Medulla oblongata (tissue), 1 donor: ENCODE data around the gene TTC7B.

ENCODE experiments used
- DNase-seq: peaks from one replicate; pipeline ENCODE4 v3.0.0-alpha.2; 2015; ENCODE audit errors: extremely low spot score

Gene TTC7B

GRCh38 chr14:90648421-90648820, 167.8 kb downstream of the TTC7B start:
- no peak for DNase-seq

- no peak for DNase-seq
These were observed 168.7 kb downstream of the TTC7B start for GRCh38 chr14:90647473-90648005.

- DNase-seq = no peak
These were observed 170.3 kb downstream of the TTC7B start for GRCh38 chr14:90645842-90646443.

GRCh38 chr14:90644882-90645281, 171.3 kb downstream of the TTC7B start:
- DNase-seq = peak; percentile 40

GRCh38 chr14:90643982-90644670, 172.1 kb downstream of the TTC7B start:
- no peak for DNase-seq

- DNase-seq = peak; percentile 51
These were observed 173.9 kb downstream of the TTC7B start for GRCh38 chr14:90642244-90642717.

GRCh38 chr14:90641615-90642243, 174.5 kb downstream of the TTC7B start:
- no peak for DNase-seq

- DNase-seq = no peak
These were observed 175.1 kb downstream of the TTC7B start for GRCh38 chr14:90641168-90641567.

GRCh38 chr14:90639641-90640040, 176.6 kb downstream of the TTC7B start:
- no peak for DNase-seq

GRCh38 chr14:90632871-90633270, 183.4 kb downstream of the TTC7B start:
- DNase-seq = no peak

GRCh38 chr14:90632451-90632850, 183.8 kb downstream of the TTC7B start:
- no peak for DNase-seq

GRCh38 chr14:90630171-90630806, 185.9 kb downstream of the TTC7B start:
- DNase-seq = peak; percentile 74

- no peak for DNase-seq
These were observed 186.8 kb downstream of the TTC7B start for GRCh38 chr14:90629471-90629870.

- peak; percentile 46 for DNase-seq
These were observed 187.4 kb downstream of the TTC7B start for GRCh38 chr14:90628825-90629224.

- no peak for DNase-seq
These were observed 188.8 kb downstream of the TTC7B start for GRCh38 chr14:90627478-90627877.

- no peak for DNase-seq
These were observed 189.7 kb downstream of the TTC7B start for GRCh38 chr14:90626550-90626949.

GRCh38 chr14:90625445-90625844, 190.8 kb downstream of the TTC7B start:
- DNase-seq = no peak

- DNase-seq = no peak
These were observed 191.4 kb downstream of the TTC7B start for GRCh38 chr14:90624732-90625400.

GRCh38 chr14:90624227-90624626, 192.0 kb downstream of the TTC7B start:
- DNase-seq = peak; percentile 54

GRCh38 chr14:90621201-90621600, 195.0 kb downstream of the TTC7B start:
- DNase-seq = no peak

GRCh38 chr14:90620568-90621077, 195.6 kb downstream of the TTC7B start:
- DNase-seq = no peak
